Activated CD4-positive, alpha-beta T cell treated with anti-CD3 and anti-CD28 coated beads for 1 hour (primary cell): ENCODE results near the gene SDC3.
"Not testable (repeated sequence)": the region's sequence is repeated elsewhere in the genome, so short reads cannot be mapped to it uniquely, and the experiment has no call there.

Source experiments
- DNase-seq: peaks from one replicate; pipeline ENCODE4 v3.0.0-alpha.2; 2020

SDC3 gene

GRCh38 chr1:30908696-30909364 is at the start of gene SDC3:
SDC3 (minus strand) TSS chr1:30908758; CDS start chr1:30908586, 172 bp downstream.
- no peak for DNase-seq

GRCh38 chr1:30957560-30958222 is 49.1 kb upstream of the SDC3 start:
- no peak for DNase-seq

GRCh38 chr1:30955448-30956015 is 47.0 kb upstream of the SDC3 start:
- DNase-seq: no peak

- DNase-seq: no peak
These were observed 45.1 kb upstream of the SDC3 start for GRCh38 chr1:30953685-30954084.

GRCh38 chr1:30952098-30952497 is 43.5 kb upstream of the SDC3 start:
- DNase-seq: no peak

GRCh38 chr1:30950700-30951099 is 42.1 kb upstream of the SDC3 start:
- DNase-seq: no peak

GRCh38 chr1:30950053-30950452 is 41.5 kb upstream of the SDC3 start:
- DNase-seq: no peak

- not testable (repeated sequence) for DNase-seq
These were observed 40.9 kb upstream of the SDC3 start for GRCh38 chr1:30949487-30949838.

- not testable (repeated sequence) for DNase-seq
These were observed 40.4 kb upstream of the SDC3 start for GRCh38 chr1:30948813-30949486.

GRCh38 chr1:30948278-30948677 is 39.7 kb upstream of the SDC3 start:
- DNase-seq: no peak

GRCh38 chr1:30947212-30947611 is 38.7 kb upstream of the SDC3 start:
- DNase-seq: no peak

- no peak for DNase-seq
These were observed 33.9 kb upstream of the SDC3 start for GRCh38 chr1:30942326-30942963.

- DNase-seq: no peak
These were observed 32.0 kb upstream of the SDC3 start for GRCh38 chr1:30940541-30940940.

GRCh38 chr1:30936541-30937171 is 28.1 kb upstream of the SDC3 start:
- DNase-seq: no peak

- not testable (repeated sequence) for DNase-seq
These were observed 27.2 kb upstream of the SDC3 start for GRCh38 chr1:30935758-30936157.

- DNase-seq: no peak
These were observed 26.1 kb upstream of the SDC3 start for GRCh38 chr1:30934613-30935012.

- no peak for DNase-seq
These were observed 25.3 kb upstream of the SDC3 start for GRCh38 chr1:30933874-30934252.

GRCh38 chr1:30930631-30931173 is 22.1 kb upstream of the SDC3 start:
- no peak for DNase-seq

- DNase-seq: no peak
These were observed 21.5 kb upstream of the SDC3 start for GRCh38 chr1:30929944-30930525.

GRCh38 chr1:30929135-30929889 is 20.8 kb upstream of the SDC3 start:
- DNase-seq: no peak

- DNase-seq: no peak
These were observed 20.2 kb upstream of the SDC3 start for GRCh38 chr1:30928789-30929134.

GRCh38 chr1:30928171-30928570 is 19.6 kb upstream of the SDC3 start:
- DNase-seq: no peak
